HUES64 (cell line): ENCODE data around the gene MSI2.
"Not testable (repeated sequence)": the region's sequence is repeated elsewhere in the genome, so short reads cannot be mapped to it uniquely, and the experiment has no call there.

Source experiments
- H3K27ac ChIP-seq: 2 replicates; pipeline ENCODE4 v1.7.0; 2013; ENCODE audit warnings: low read depth, low read length, inconsistent platforms
- H3K27me3 ChIP-seq: 2 replicates; pipeline ENCODE4 v1.6.1; 2013; ENCODE audit warnings: mild to moderate bottlenecking, low read length; ENCODE audit not compliant: insufficient read depth
- H3K36me3 ChIP-seq: 2 replicates; pipeline ENCODE4 v1.6.1; 2013; ENCODE audit warnings: mild to moderate bottlenecking, low read length; ENCODE audit not compliant: insufficient read depth
- H3K4me1 ChIP-seq: 2 replicates; pipeline ENCODE4 v1.6.1; 2013; ENCODE audit warnings: mild to moderate bottlenecking, low read length, moderate library complexity; ENCODE audit not compliant: insufficient read depth
- H3K4me3 ChIP-seq: 2 replicates; pipeline ENCODE4 v1.5.1; 2013; ENCODE audit warnings: mild to moderate bottlenecking, low read length, moderate library complexity
- H3K9ac ChIP-seq: 2 replicates; pipeline ENCODE4 v1.6.1; 2013; ENCODE audit warnings: mild to moderate bottlenecking, low read depth, low read length
- H3K9me3 ChIP-seq: 2 replicates; pipeline ENCODE4 v1.6.1; 2013; ENCODE audit warnings: low read depth, low read length; ENCODE audit not compliant: insufficient read depth
- WGBS: fragments of 150-250, 120-280 bp; methylation state at CpG from one replicate; pipeline ENCODE4 v1.1.7; 2013; ENCODE audit warnings: missing lambda C conversion rate; 5-methylcytosine and 5-hydroxymethylcytosine counted together

MSI2 gene

DNA sequence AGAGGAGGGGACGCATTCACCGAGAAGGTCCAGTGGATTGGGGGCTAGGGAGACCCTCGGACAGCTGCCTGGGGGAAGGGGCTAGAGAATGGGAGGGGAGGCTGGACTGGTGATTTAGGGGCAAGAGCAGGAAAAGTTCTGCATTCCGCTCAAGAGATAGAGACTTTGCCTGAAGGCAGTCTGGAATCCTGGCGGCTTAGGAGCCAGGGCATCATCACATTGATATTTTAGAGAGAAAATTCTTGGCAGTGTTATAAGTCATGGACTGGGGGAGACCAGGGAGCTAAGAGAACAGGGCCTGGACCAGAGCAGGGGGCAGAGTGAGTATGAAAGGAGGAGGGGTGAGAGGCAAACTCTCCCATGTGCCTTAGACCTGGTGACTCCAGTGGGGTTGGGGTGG, 35.8 kb downstream of the MSI2 start:
- 0 out of 2 replicates have a peak, but pooled peaks cover 3% of the 10 kb centered on the region for H3K36me3 ChIP-seq
- no peak overlapping the region for H3K9ac ChIP-seq

DNA sequence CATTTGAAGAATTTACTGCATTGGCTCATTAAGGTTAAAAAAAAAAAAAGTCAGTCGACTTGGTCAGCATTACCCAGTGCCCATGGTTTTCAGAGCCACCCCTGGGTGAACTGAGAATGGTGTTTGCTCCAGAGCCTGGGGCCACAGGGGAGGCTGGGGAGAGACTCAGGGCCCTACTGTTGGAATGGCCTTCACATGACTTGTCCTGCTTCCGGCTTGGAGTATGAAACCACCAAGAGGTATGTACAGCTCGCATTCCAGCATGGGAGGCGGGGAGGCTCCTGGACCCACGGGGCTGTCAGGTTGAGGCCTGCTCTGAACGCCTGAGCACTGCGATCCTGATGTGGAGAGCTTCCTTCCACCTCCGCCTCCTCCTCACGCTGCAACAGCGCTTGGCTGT, 36.8 kb downstream of the MSI2 start:
- H3K27me3 ChIP-seq, result no peaks in the 10 kb centered on the region
- H3K36me3 ChIP-seq, result peaks cover 13% of the 10 kb centered on the region
- no peak overlapping the region for H3K27ac ChIP-seq
- peaks cover 43% of the 10 kb centered on the region for H3K4me1 ChIP-seq
- no peak overlapping the region for H3K4me3 ChIP-seq
- H3K9ac ChIP-seq, result no peak overlapping the region
- H3K9me3 ChIP-seq, result peaks cover 10% of the 10 kb centered on the region
- WGBS, result 92% methylated on average over 10 of the region's 10 CpGs

More for the DNA sequence above, 35.8 kb downstream of the MSI2 start:
- Histone ChIP-seq H3K27me3 (no peaks in the 10 kb centered on the region), H3K4me1 (peaks cover 46% of the 10 kb centered on the region), H3K27ac (no peak overlapping the region), H3K4me3 (no peak overlapping the region), H3K9me3 (peaks cover under 1% of the 10 kb centered on the region; the same call in 1 of the 2 replicates)
- WGBS, result 92% methylated on average over 5 of the region's 5 CpGs

DNA sequence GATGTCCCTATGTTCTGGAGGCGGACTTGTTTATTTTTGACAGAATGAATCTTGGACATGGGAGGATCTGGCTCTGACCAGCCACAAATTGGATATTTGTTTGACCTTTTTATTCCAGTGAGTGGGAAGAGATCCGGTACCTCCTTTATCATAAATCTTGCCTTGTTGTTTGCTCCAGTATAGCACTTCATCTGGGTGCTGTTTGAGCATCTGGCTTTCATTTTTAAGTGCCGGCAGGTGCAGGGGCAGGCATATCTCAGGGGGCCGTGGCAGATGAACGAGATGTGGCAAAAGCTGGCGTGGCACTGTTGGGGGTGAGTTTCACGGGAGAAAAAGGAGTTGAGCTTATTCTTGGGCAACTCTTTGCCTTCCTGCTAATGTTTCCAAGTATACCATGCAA, 37.8 kb downstream of the MSI2 start:
- H3K9ac ChIP-seq, result no peak overlapping the region
- H3K4me3 ChIP-seq, result no peak overlapping the region
- 91% methylated on average over 7 of the region's 7 CpGs for WGBS
- peaks cover 37% of the 10 kb centered on the region for H3K4me1 ChIP-seq
- peaks cover 22% of the 10 kb centered on the region for H3K36me3 ChIP-seq
- H3K27ac ChIP-seq, result no peak overlapping the region
- peaks cover 15% of the 10 kb centered on the region for H3K9me3 ChIP-seq
- H3K27me3 ChIP-seq, result no peaks in the 10 kb centered on the region

DNA sequence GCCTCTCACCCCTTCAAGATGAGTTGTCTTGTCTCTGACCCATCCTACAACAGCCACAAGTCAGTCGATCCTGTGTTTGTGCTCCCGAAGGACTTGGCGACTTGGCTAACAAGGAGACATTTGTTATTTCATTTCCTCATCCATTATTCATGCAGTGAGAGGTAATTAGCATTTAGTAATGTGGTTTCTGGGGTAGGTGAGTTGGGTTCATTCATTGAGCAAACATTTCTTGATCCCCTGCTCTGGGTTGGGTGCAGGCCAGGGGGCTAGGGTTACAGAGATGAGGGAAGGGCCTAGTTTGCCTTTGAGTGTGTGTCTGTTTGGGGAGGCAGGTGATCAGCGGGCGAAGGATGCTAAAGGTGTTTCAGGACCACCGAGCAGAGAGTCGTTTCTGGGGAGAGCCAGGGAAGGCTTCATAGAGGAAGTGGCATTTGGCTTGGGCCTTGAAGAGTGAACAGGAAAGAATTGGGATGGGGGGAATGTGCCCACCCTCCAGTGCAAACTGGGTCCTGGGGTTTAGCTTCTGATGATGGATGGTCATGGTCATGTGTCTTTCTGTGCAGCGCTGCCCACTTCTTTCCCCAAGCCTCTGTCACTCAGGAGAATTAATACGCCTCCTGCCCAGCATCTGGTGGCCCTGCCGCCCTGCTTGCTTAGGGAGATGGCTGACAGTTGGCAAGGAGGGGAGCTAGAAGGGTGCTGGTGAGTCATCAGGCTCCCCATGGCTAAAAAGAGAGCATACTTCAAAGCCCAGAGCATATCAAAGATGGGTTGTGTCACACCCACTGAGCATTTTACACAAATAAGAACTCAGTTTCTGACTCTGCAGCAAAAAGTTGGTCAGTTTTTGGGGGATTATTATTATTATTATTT, 38.5 kb downstream of the MSI2 start:
- no peak overlapping the region; the same call in 1 of the 2 replicates for H3K27ac ChIP-seq
- no peak overlapping the region for H3K9ac ChIP-seq
- WGBS, result 70% methylated on average over 10 of the region's 10 CpGs
- H3K9me3 ChIP-seq, result peaks cover 15% of the 10 kb centered on the region
- peaks cover 24% of the 10 kb centered on the region for H3K36me3 ChIP-seq
- peaks cover 36% of the 10 kb centered on the region for H3K4me1 ChIP-seq
- no peak overlapping the region for H3K4me3 ChIP-seq
- no peaks in the 10 kb centered on the region for H3K27me3 ChIP-seq

DNA sequence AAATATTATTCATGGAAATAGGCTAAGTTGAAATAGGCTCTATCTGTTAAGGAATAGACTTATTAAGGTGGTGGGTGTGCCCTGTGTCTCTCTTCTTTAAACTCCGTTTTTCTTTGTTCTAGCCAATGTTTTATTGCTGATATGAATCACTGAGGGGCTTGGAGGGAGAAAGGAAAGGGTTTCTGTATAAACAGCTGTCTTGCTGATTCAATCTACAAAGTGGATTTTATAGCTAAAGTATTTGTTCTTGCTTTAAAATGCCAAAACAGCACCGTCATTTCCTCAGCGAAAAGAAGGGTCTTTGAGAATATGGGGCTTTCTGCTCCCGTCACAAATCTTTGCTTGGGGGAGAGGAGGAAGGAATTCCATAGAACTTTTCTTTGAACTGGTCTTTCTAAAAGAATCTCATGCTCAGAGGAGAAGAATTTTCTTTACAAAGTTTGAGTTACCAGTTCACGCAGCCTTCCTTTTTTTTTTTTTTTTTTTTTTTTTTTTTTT, 39.3 kb downstream of the MSI2 start:
- H3K9ac ChIP-seq, result peak overlapping the region; percentile 27; the same call in 1 of the 2 replicates
- H3K36me3 ChIP-seq, result peaks cover 31% of the 10 kb centered on the region
- no peaks in the 10 kb centered on the region for H3K27me3 ChIP-seq
- H3K4me1 ChIP-seq, result peaks cover 36% of the 10 kb centered on the region
- peaks cover 15% of the 10 kb centered on the region for H3K9me3 ChIP-seq
- H3K4me3 ChIP-seq, result no peak overlapping the region
- H3K27ac ChIP-seq, result peak overlapping the region; percentile 37
- WGBS, result 31% methylated on average over 4 of the region's 5 CpGs

DNA sequence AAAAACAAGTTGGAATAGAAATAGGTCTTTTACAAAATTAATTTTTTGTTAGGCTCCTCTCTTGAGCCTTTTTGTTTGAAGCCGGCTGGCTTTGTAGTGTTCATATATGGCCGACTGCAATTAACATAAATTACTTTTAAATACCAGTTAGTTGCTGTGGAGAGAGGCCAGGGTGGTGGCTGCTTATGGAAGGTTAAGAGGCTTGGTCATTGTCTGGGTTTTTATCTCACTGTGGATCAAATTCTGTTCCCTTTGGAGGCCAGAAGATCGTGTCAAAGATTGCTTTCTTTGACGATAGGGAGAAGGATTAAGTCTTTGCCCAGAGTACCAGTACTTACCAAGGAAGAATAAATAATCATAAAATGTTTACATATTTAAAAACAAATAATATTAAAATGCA, 39.9 kb downstream of the MSI2 start:
- Histone ChIP-seq H3K27ac (no peak overlapping the region), H3K9ac (no peak overlapping the region)

DNA sequence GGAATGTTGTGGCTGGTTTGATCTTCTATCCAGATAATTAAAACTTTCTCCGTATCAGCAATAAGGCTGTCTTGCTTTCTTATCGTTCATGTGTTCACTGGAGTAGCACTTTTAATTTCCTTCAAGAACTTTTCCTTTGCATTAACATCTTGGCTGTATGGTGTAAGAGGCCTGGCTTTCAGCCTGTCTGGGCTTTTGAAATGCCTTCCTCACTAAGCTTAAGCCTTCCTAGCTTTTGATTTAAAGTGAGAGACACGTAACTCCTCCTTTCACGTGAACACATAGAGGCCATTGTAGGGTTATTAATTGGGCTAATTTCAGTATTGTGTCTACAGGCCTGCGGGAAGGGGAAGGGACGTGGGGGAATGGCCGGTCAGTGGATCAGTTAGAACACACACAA, 42.9 kb downstream of the MSI2 start:
- peaks cover 35% of the 10 kb centered on the region for H3K36me3 ChIP-seq
- no peak overlapping the region for H3K27ac ChIP-seq
- no peak overlapping the region for H3K9ac ChIP-seq
- 95% methylated on average over 5 of the region's 7 CpGs for WGBS
- H3K9me3 ChIP-seq, result peaks cover 15% of the 10 kb centered on the region
- no peak overlapping the region for H3K4me3 ChIP-seq
- peaks cover 24% of the 10 kb centered on the region for H3K4me1 ChIP-seq
- no peaks in the 10 kb centered on the region for H3K27me3 ChIP-seq

More for the DNA sequence above, 39.9 kb downstream of the MSI2 start:
- Histone ChIP-seq H3K27me3 (no peaks in the 10 kb centered on the region), H3K36me3 (peaks cover 32% of the 10 kb centered on the region), H3K9me3 (peaks cover 15% of the 10 kb centered on the region), H3K4me1 (peaks cover 36% of the 10 kb centered on the region), H3K4me3 (no peak overlapping the region)
- WGBS, result 53% methylated on average over 2 of the region's 4 CpGs

DNA sequence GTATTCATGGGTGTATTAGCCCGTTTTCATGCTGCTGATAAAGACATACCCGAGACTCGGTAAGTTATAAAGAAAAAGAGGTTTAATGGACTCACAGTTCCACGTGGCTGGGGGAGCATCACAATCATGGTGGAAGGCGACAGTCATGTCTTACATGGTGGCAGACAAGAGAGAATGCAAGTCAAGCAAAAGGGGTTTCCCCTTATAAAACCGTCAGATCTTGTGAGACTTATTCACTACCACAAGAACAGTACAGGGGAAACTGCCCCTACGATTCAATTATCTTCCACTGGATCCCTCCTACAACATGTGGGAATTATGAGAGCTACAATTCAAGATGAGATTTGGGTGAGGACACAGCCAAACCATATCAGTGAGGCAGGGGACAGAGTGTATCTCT, 44.3 kb downstream of the MSI2 start:
- peaks cover 17% of the 10 kb centered on the region for H3K4me1 ChIP-seq
- WGBS, result 92% methylated on average over 7 of the region's 7 CpGs
- not testable (repeated sequence) for H3K27me3 ChIP-seq, H3K27ac ChIP-seq, H3K9ac ChIP-seq, H3K4me3 ChIP-seq
- H3K9me3 ChIP-seq, result peaks cover 15% of the 10 kb centered on the region
- peaks cover 35% of the 10 kb centered on the region for H3K36me3 ChIP-seq

DNA sequence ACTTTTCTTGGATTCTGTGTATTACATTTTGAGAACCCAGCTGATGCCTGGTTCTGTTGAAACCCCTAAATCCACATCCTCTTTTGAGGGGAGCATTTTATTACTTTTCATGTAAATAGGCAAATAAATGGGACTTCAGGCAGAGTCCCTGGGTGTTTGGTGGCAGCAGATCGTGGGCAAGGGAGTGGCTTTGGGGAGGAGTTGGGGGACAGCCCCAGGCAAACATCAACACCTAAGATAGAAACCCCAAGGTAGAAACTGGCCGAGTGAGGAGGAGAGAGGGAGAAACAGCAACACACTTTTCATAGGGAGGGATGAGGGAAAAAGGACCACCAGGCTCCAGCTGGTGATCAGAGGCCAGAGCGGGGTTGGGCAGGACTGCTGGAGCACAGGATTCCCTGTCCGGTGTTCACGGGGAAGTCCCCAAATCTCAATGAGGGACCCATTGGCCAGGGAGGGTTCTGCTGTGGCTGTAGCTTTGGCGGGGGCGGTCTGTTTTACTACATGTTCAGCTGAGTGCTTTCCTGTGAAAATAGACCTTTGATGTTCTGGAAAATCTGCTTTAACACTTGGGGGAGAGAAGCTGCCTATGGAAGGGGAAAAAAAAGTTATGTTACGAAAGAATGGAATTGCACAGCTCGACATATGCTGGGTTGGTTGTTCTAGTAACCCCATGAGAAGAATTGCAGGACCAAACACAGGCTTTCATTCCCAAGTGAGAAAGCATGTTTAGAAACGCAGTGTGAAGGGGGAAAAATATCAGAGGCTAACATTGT, 46.6 kb downstream of the MSI2 start:
- Histone ChIP-seq H3K27me3 (no peaks in the 10 kb centered on the region), H3K36me3 (peaks cover 28% of the 10 kb centered on the region), H3K27ac (no peak overlapping the region), H3K9ac (no peak overlapping the region), H3K9me3 (peaks cover 7% of the 10 kb centered on the region), H3K4me1 (peaks cover 10% of the 10 kb centered on the region; the same call in 1 of the 2 replicates), H3K4me3 (no peak overlapping the region)
- 91% methylated on average over 10 of the region's 10 CpGs for WGBS

DNA sequence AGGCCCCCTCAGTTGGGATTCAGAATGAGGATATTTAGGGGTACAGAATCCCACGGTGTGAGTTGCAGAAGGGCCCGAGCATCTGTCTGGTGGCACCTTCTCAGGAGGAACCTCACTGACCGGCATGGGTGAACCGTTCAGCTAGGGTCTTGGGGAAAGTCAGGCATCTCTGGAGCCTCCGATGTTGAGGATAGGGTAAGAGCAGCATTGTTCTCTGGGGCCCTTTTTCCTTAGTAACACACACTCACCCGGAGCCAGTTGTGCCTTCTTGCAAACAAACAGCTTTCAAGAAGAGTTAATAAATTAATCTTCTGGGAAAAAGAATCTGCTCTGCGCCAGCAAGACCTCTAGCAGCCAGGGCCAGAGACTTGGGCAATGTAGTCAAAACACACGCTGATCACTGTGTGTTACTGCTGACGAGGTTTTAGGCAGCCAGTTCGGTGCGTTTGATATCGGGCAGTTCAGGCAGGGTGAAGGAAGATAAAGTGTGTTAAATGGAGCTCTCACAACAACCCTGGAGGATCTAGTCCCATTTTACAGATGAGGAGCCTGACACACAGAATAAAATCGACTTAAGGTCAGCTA, 48.9 kb downstream of the MSI2 start:
- H3K27me3 ChIP-seq, result no peaks in the 10 kb centered on the region
- H3K9me3 ChIP-seq, result no peaks in the 10 kb centered on the region
- H3K36me3 ChIP-seq, result peaks cover 14% of the 10 kb centered on the region
- 95% methylated on average over 13 of the region's 13 CpGs for WGBS
- peaks cover 15% of the 10 kb centered on the region; the same call in 1 of the 2 replicates for H3K4me1 ChIP-seq
- peak overlapping the region; percentile 28; the same call in 1 of the 2 replicates for H3K27ac ChIP-seq
- no peak overlapping the region for H3K4me3 ChIP-seq
- no peak overlapping the region; the same call in 1 of the 2 replicates for H3K9ac ChIP-seq
